Measurements from ENCODE around the gene CYBA. TPM values are rescaled to one million over a fixed set of nuclear protein-coding genes. Genes with fewer than 3 reads are reported as not detected.

The CYBA gene
- total and polyA plus RNA-seq, 9 of the 15 experiments (the other 6 are each of a cell fraction or from before 2014, with no cell fraction given), result 0.34 to 683 (median 93.0) TPM

DNA sequence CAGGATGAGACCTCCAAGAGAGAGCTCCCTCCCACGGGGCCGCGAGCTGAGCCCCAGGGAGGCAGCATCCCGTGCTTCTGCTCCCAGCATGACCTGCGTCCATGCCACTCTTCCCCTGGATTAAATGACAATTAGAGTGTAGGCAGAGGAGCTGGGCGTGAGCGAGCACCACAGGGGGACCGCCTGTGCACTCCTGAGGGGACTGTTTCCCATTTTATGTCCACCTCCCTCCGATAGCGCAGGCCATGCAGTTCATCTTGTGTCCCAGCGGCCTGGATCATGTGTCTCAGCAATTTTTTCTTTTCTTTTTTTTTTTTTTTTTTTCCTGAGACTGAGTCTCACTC, 18.3 kb downstream of the CYBA start (continued):
- TF ChIP-seq, protein P1, sequence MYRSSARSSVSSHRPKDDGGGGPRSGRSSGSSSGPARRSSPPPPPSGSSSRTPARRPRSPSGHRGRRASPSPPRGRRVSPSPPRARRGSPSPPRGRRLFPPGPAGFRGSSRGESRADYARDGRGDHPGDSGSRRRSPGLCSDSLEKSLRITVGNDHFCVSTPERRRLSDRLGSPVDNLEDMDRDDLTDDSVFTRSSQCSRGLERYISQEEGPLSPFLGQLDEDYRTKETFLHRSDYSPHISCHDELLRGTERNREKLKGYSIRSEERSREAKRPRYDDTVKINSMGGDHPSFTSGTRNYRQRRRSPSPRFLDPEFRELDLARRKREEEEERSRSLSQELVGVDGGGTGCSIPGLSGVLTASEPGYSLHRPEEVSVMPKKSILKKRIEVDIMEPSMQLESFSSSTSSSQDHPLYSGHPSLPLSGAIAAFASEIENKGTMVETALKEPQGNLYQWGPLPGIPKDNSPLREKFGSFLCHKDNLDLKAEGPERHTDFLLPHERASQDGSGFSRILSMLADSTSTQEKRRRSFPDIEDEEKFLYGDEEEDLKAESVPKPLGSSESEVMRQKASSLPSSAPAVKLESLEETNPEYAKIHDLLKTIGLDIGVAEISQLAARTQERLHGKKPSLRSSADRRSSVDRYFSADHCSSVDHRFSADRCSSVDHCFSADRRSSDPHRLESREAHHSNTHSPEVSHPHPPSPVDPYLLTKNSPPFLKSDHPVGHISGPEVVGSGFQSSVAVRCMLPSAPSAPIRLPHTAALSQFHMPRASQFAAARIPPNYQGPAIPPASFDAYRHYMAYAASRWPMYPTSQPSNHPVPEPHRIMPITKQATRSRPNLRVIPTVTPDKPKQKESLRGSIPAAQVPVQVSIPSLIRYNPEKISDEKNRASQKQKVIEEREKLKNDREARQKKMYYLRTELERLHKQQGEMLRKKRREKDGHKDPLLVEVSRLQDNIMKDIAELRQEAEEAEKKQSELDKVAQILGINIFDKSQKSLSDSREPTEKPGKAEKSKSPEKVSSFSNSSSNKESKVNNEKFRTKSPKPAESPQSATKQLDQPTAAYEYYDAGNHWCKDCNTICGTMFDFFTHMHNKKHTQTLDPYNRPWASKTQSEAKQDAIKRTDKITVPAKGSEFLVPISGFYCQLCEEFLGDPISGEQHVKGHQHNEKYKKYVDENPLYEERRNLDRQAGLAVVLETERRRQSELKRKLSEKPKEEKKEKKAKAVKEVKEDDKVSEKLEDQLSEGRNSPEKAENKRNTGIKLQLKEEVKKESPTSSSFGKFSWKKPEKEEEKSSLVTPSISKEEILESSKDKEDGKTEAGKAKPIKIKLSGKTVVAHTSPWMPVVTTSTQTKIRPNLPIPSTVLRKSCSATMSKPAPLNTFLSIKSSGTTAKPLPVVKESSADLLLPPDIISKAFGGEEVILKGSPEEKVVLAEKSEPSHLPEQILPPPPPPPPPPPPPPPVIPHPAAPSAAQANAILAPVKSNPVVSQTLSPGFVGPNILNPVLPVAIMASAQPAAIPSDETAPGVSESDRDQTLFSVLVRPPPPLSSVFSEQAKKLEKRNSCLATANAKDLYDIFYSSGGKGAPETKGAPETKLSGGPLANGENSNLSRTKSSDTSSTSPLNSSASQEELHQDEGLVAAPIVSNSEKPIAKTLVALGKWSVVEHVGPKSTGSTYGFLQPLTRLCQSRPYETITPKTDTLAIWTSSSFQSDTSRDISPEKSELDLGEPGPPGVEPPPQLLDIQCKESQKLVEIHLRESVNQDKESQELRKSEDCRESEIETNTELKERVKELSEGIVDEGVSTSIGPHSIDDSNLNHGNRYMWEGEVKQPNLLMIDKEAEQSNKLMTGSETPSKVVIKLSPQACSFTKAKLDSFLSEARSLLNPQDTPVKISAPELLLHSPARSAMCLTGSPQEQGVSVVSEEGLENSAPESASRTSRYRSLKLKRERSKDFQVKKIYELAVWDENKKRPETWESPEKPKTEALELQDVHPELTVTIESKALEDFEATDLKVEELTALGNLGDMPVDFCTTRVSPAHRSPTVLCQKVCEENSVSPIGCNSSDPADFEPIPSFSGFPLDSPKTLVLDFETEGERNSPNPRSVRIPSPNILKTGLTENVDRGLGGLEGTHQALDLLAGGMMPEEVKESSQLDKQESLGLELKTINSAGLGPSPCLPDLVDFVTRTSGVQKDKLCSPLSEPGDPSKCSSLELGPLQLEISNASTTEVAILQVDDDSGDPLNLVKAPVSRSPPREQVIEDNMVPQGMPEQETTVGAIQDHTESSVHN (IDR thresholded peaks at IDR 0.05; ENCODE audit: borderline replicate concordance in 1 of 2, low read depth in 1 of 2), result no peak
- TF ChIP-seq CREB3 (tag; conservative IDR thresholded peaks at IDR 0.05; ENCODE audit: low read depth), result no peak
- TF ChIP-seq, protein P2, sequence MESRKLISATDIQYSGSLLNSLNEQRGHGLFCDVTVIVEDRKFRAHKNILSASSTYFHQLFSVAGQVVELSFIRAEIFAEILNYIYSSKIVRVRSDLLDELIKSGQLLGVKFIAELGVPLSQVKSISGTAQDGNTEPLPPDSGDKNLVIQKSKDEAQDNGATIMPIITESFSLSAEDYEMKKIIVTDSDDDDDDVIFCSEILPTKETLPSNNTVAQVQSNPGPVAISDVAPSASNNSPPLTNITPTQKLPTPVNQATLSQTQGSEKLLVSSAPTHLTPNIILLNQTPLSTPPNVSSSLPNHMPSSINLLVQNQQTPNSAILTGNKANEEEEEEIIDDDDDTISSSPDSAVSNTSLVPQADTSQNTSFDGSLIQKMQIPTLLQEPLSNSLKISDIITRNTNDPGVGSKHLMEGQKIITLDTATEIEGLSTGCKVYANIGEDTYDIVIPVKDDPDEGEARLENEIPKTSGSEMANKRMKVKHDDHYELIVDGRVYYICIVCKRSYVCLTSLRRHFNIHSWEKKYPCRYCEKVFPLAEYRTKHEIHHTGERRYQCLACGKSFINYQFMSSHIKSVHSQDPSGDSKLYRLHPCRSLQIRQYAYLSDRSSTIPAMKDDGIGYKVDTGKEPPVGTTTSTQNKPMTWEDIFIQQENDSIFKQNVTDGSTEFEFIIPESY (CRISPR knock-in tag; IDR thresholded peaks at IDR 0.05), result peak; percentile 45; the same call in 1 of the 2 replicates
